Measurements from ENCODE around the gene PGBD2.

GRCh38 chr1:248924696-248925532, 18.9 kb downstream of the PGBD2 start:
- TF ChIP-seq EZH2 (IDR thresholded peaks at IDR 0.05; ENCODE audit: low read length) (no peak), CTCF (optimal IDR thresholded peaks at IDR 0.05 in 1 of 3, IDR thresholded peaks at IDR 0.05 in 1 of 3, conservative IDR thresholded peaks at IDR 0.05 in 1 of 3; ENCODE audit: extremely low read depth in 1 of 3, insufficient read depth in 2 of 3, low read length in 3 of 3) (peak; percentile 29 to 67 (median 67))

All from keratinocyte (primary cell).